K562 (cell line): ENCODE results near the gene TCF3. TPM values are rescaled to one million over a fixed set of nuclear protein-coding genes. Genes with fewer than 3 reads are reported as not detected.

Source experiments
- ATAC-seq: fragments of 200-7000 bp; cut with Tn5 transposase; 3 replicates; pipeline ENCODE4 v1.9.1; 2020; ENCODE audit warnings: moderate library complexity
- BruUV-seq: library from RNA; stranded (reverse); fragments of 400-500 nt; replicated peaks from 2 replicates; lab custom pipeline; 2021; lab: Mats Ljungman, UMichigan
- CTCF ChIA-PET: fragments of 300-600 bp; formaldehyde crosslinking; extraction: SDS; loops from one replicate; lab custom pipeline; 2021; ENCODE audit warnings: low intra/inter-chr PET ratio; lab: Yijun Ruan, JAX
- POLR2A ChIA-PET: fragments of 300-600, 350-650 bp; sonication (Branson Sonifier 250); formaldehyde crosslinking; extraction: SDS; loops from one replicate; lab custom pipeline; 2021; ENCODE audit warnings: antibody characterized with exemption, inconsistent platforms; lab: Yijun Ruan, JAX
- DNase-seq, 4 experiments: peaks; one replicate each; pipeline versions ENCODE4 v3.0.0 to v3.0.0-alpha.2; 2011 to 2018; ENCODE audit warnings: low spot score in 3 of 4, mixed read lengths in 3 of 4; ENCODE audit errors: extremely low read depth in 1 of 4
- FAIRE-seq: peaks from 2 replicates; lab custom pipeline; 2011; peaks lifted over from hg19 to GRCh38; lab: Jason Lieb, UNC
- H2AFZ ChIP-seq: 2 replicates; pipeline ENCODE4 v1.6.0; 2011; ENCODE audit warnings: low read depth, low read length, control low read depth, inconsistent platforms
- H3K27ac ChIP-seq: fragments of 200-600 bp; 3 replicates; pipeline ENCODE4 v1.8.0; 2011; ENCODE audit warnings: low read depth, mild to moderate bottlenecking, control low read depth, inconsistent platforms, low read length, moderate library complexity, mixed read lengths; ENCODE audit errors: extremely low read depth
- H3K27me3 ChIP-seq, 2 experiments: fragments of 300-600 bp in 1 of 2; 2 replicates in 1 of 2; 3 replicates in 1 of 2; pipeline versions ENCODE4 v1.6.0 to v1.8.0; 2011; ENCODE audit warnings: inconsistent platforms in 2 of 2, low read length in 2 of 2, mild to moderate bottlenecking in 1 of 2, mixed read lengths in 1 of 2, moderate library complexity in 1 of 2; ENCODE audit not compliant: control insufficient read depth in 2 of 2, insufficient read depth in 2 of 2
- H3K36me3 ChIP-seq: fragments of 300-600 bp; 3 replicates; pipeline ENCODE4 v1.8.0; 2011; ENCODE audit warnings: mild to moderate bottlenecking, low read length, inconsistent platforms; ENCODE audit not compliant: control insufficient read depth, insufficient read depth
- H3K4me1 ChIP-seq, 2 experiments: fragments of 200-600 bp in 1 of 2; replicated peaks in 1 of 2; 2 replicates in 1 of 2; 3 replicates in 1 of 2; pipeline versions ENCODE4 v1.5.1 to v1.8.0; 2011; ENCODE audit warnings: inconsistent platforms in 2 of 2, low read length in 2 of 2, mild to moderate bottlenecking in 1 of 2, mixed read lengths in 1 of 2, moderate library complexity in 1 of 2; ENCODE audit not compliant: control insufficient read depth in 2 of 2, insufficient read depth in 2 of 2
- H3K4me2 ChIP-seq: 2 replicates; pipeline ENCODE4 v1.6.1; 2011; ENCODE audit warnings: low read length, control low read depth, inconsistent platforms, mixed read lengths; ENCODE audit not compliant: insufficient read depth
- H3K4me3 ChIP-seq: fragments of 200-600 bp; sonication (generic), shearing (Covaris generic); 2 replicates; pipeline ENCODE4 v1.5.1; 2016; ENCODE audit warnings: control low read depth, inconsistent platforms
- H3K79me2 ChIP-seq: fragments of 200-600 bp; 3 replicates; pipeline ENCODE4 v1.8.0; 2011; ENCODE audit warnings: low read length, inconsistent platforms; ENCODE audit not compliant: control insufficient read depth, insufficient read depth
- H3K9ac ChIP-seq, 2 experiments: 2 replicates each; pipeline versions ENCODE4 v1.6.0 to v1.6.1; 2011; ENCODE audit warnings: low read depth in 2 of 2, low read length in 2 of 2, control low read depth in 1 of 2, inconsistent platforms in 1 of 2, mild to moderate bottlenecking in 1 of 2, mixed read lengths in 1 of 2; ENCODE audit not compliant: insufficient read depth in 1 of 2
- H3K9me1 ChIP-seq: one replicate; pipeline ENCODE4 v1.6.0; 2011; ENCODE audit warnings: inconsistent platforms, mild to moderate bottlenecking, low read length, moderate library complexity; ENCODE audit not compliant: control insufficient read depth, insufficient read depth
- H3K9me3 ChIP-seq: replicated peaks from 2 replicates; pipeline ENCODE4 v1.5.1; 2011; ENCODE audit warnings: low read depth, low read length, inconsistent platforms; ENCODE audit not compliant: control insufficient read depth, insufficient read depth
- H4K20me1 ChIP-seq: replicated peaks from 2 replicates; pipeline ENCODE4 v1.6.1; 2011; ENCODE audit warnings: low read length, inconsistent platforms, mixed read lengths; ENCODE audit not compliant: control insufficient read depth, insufficient read depth
- ETS1 ChIP-seq: conservative IDR thresholded peaks from 2 replicates; pipeline ENCODE4 v1.6.1; 2011; ENCODE audit warnings: low read depth, mild to moderate bottlenecking, low read length; ENCODE audit not compliant: control insufficient read depth
- ZKSCAN1 ChIP-seq: fragments of 150-350 bp; IDR thresholded peaks from 2 replicates; pipeline ENCODE4 v1.6.1; 2016; ENCODE audit warnings: low read depth, low read length
- ZNF592 ChIP-seq: fragments of 450-650 bp; IDR thresholded peaks from 2 replicates; pipeline ENCODE4 v1.6.1; 2017; ENCODE audit warnings: antibody characterized with exemption, mild to moderate bottlenecking
- ZNF75A ChIP-seq: fragments of 450-650 bp; formaldehyde crosslinking; IDR thresholded peaks from 2 replicates; pipeline ENCODE4 v1.4.0; 2020; ENCODE audit warnings: mild to moderate bottlenecking
- ZSCAN29 ChIP-seq: fragments of 450-650 bp; IDR thresholded peaks from 2 replicates; pipeline ENCODE4 v1.6.1; 2017
- WGBS: fragments of 100-300 bp; shearing (Covaris generic); methylation state at CpG from one replicate; pipeline ENCODE4 v1.1.6; 2016; ENCODE audit warnings: low coverage, mixed read lengths; ENCODE audit not compliant: insufficient coverage; ENCODE audit errors: missing lambda C conversion rate; 5-methylcytosine and 5-hydroxymethylcytosine counted together
- in situ Hi-C: fragments of 300-500 bp; cut with MboI; formaldehyde crosslinking; loops from 4 replicates; pipeline ENCODE4 v1.15.0; 2018; ENCODE audit warnings: inconsistent platforms, mixed read lengths
- intact Hi-C: fragments of 100-400 bp; cut with micrococcal nuclease; formaldehyde crosslinking; loops from 2 replicates; pipeline ENCODE4 v1.14.2; 2022
- polyA plus RNA-seq, 8 experiments: library from polyadenylated mRNA; depleted of rRNA in 4 of 8; stranded (reverse) in 5 of 8; unstranded in 3 of 8; fragments of >200 nt; fragmentation: Nextera tagmentation in 2 of 8; fragmentation: Illumina TruSeq in 1 of 8; extraction: Ambion mirVana in 2 of 8; extraction: Trizol in 1 of 8; gene quantifications; 2 replicates each; pipeline versions ENCODE4 v1.2.1 to v1.2.3, GENCODE V29; 2011 to 2014; ENCODE audit warnings: inconsistent platforms in 1 of 8, missing spikeins in 1 of 8
- total RNA-seq, 7 experiments: library from RNA; depleted of rRNA in 6 of 7; stranded (reverse); fragments of >200 nt in 6 of 7; fragmentation: Illumina TruSeq in 2 of 7; extraction: Trizol in 2 of 7; gene quantifications; 2 replicates each; pipeline versions ENCODE4 v1.2.1 to v1.2.3, GENCODE V29; 2011 to 2021; ENCODE audit warnings: low replicate concordance in 1 of 7

TCF3 gene
- total and polyA plus RNA-seq, 9 of the 15 experiments (the other 6 are each of a cell fraction or from before 2014, with no cell fraction given) = 5.6 to 259 (median 84.0) TPM

- TF ChIP-seq ZNF592 = peak; percentile 80
- TF ChIP-seq, all 486 proteins: peak for 16
Observed at GRCh38 chr19:1655131-1655981, 2.9 kb upstream of the TCF3 start (continued).

GRCh38 chr19:1654178-1654792 lies 1.9 kb upstream of the TCF3 start:
- no peak overlapping the region for H3K4me3 ChIP-seq
- no peak overlapping the region for H3K4me2 ChIP-seq
- peaks cover 13% of the 10 kb centered on the region; the same call in 1 of the 3 replicates for H3K36me3 ChIP-seq
- no peak overlapping the region for H3K27ac ChIP-seq
- CTCF ChIA-PET = no interaction called here
- in situ Hi-C loops = no loop called here
- no peak for ATAC-seq
- POLR2A ChIA-PET = interaction anchor here (1.0 to 1.9 kb wide), 5 partner anchors 10 to 207 kb away, joined by 3 to 5 read pairs (median 4); no protein-coding TSS in a partner anchor
- 69% methylated on average over 11 of the region's 18 CpGs for WGBS
- intact Hi-C loops = loop anchor here (5.0 kb wide), 1 partner anchor 47 kb away; the partner anchor contains the start of gene UQCR11
- BruUV-seq = no TSS peak
- H3K9me1 ChIP-seq = no peaks in the 10 kb centered on the region
- no peak for FAIRE-seq
- peak in 1 of 4 experiments; percentile 28 for DNase-seq
- H2AFZ ChIP-seq = no peak overlapping the region
- peak overlapping the region in 1 of 2 experiments; percentile 14; a peak in 1 of 4 replicates for H3K9ac ChIP-seq
- H4K20me1 ChIP-seq = no peaks in the 10 kb centered on the region
- peaks cover 12 to 72% of the 10 kb centered on the region in 2 experiments for H3K4me1 ChIP-seq
- H3K27me3 ChIP-seq = no peaks in the 10 kb centered on the region
- TF ChIP-seq ZSCAN29 = no peak
- peak; percentile 91 for TF ChIP-seq ZKSCAN1
- no peak for TF ChIP-seq ETS1
- TF ChIP-seq ZNF75A (CRISPR knock-in tag) = peak; percentile 65; the same call in 1 of the 2 replicates
- peaks cover 30% of the 10 kb centered on the region for H3K79me2 ChIP-seq
- no peaks in the 10 kb centered on the region for H3K9me3 ChIP-seq
